Stimulated activated CD8-positive, alpha-beta memory T cell treated with anti-CD3 and anti-CD28 coated beads, Interleukin-12 subunit alpha, Interleukin-12 subunit beta, amount 100 ng/mL, for 1 hour (primary cell): Measurements from ENCODE around the gene COL4A1.

Experiments used
- DNase-seq: peaks from one replicate; pipeline ENCODE4 v3.0.0-alpha.2; 2020; ENCODE audit warnings: low read depth

The COL4A1 gene

DNA sequence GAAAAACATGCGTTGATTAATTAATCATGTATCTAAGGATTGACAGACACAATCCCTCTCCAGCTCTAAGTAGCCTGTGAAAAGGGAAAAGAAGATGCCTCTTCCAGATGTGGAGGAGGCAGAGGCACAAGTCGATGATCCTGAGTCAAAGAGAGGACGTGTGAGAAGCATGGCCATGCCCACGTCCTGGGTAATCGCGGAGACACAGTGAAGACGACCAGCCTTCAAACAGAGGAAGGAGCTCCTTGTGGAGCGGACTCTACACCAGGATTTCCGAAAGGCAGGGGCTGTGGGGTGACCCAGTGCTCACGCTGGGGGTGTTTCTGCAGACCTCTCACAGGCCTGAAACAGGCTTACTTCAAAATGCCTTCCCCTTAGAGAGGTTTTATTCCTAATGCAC, 70.5 kb downstream of the COL4A1 start:
- no peak for DNase-seq

- DNase-seq, result no peak
Observed at GRCh38 chr13:110234532-110234931, 72.4 kb downstream of the COL4A1 start.

DNA sequence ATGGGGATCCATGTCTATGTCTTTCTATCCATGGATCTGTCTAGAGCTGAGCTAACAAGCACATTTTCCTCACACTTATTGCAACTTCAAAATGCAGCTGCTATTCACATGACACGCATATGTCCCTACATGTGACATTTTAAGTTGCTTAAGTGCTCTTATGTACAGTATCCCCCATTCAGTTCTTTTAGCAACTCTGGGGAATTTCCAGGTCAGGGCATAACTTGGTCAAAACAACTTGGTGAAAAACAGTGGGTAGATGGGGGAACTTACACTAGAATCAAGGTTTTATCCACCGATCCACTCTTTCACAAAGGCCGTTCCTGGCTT, 73.0 kb downstream of the COL4A1 start:
- no peak for DNase-seq

GRCh38 chr13:110233181-110233950, 73.6 kb downstream of the COL4A1 start:
- no peak for DNase-seq

- no peak for DNase-seq
Observed at GRCh38 chr13:110232756-110233155, 74.2 kb downstream of the COL4A1 start.

GRCh38 chr13:110232142-110232541, 74.8 kb downstream of the COL4A1 start:
- no peak for DNase-seq

- no peak for DNase-seq
Observed at GRCh38 chr13:110231348-110232047, 75.5 kb downstream of the COL4A1 start.

- no peak for DNase-seq
Observed at GRCh38 chr13:110230661-110231347, 76.2 kb downstream of the COL4A1 start.

- no peak for DNase-seq
Observed at GRCh38 chr13:110229905-110230563, 76.9 kb downstream of the COL4A1 start.

- DNase-seq, result no peak
Observed at GRCh38 chr13:110228936-110229904, 77.7 kb downstream of the COL4A1 start.

GRCh38 chr13:110227864-110228643, 78.9 kb downstream of the COL4A1 start:
- no peak for DNase-seq

GRCh38 chr13:110227416-110227815, 79.5 kb downstream of the COL4A1 start:
- no peak for DNase-seq

DNA sequence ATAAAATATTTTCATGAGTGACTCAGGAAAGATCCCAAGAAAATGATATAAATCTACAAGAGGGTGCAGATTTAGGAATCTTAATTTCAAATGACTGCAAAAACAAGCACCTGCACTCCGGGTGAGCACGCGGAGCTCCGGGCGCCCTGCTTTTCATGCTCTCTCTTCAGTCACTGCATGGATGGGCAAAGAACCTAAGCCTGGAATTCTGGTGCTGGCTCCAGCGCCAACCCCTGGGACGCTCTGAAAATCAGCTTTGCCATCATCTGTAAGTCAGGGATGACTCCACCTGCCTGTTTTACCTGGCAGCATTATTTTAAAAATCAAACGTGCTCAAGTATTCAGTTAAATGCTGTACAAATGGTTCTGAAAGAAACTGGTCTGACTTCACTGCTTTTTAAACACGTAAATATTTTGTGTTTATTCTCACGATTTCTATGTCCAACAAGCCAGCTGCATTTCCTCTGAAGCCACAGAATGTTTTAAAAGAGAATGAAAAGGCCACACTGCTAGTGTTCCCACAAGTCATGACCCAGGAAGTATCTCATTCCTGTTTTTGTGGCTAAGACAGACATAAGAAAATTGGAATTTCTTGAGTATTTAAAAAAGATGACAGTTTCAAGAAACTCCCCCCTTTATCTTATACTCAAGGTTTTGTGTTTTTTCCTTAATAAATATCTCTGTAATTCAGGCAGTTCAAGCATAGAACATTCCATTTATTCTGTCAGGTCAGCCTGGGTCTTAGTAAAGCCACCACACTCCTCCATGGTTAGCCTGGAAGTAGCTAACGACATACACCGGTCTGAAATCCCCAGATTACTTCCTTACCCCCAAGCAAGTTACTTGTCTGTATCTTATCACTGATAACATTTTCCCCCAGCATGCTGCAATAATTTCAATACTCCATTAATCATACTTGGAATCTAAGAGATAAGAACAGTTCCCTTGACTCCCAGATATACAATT, 81.1 kb downstream of the COL4A1 start:
- no peak for DNase-seq

DNA sequence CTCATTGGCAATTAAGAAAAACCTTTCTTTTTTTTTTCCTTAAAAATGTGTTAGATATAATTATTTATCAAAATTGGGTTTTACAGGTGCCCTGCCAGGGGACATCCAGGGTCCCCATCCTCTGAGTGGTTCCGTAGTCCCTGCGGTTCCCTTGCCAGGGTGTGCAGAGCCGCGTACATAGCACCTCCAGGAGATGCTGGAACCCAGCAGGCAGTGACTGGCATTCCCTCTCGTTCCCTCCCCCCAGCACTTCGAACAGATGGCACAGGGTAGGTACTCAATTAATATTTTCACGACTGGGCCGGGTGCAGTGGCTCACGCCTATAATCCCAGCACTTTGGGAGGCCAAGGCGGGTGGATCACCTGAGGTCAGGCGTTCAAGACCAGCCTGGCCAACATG, 82.0 kb downstream of the COL4A1 start:
- no peak for DNase-seq

DNA sequence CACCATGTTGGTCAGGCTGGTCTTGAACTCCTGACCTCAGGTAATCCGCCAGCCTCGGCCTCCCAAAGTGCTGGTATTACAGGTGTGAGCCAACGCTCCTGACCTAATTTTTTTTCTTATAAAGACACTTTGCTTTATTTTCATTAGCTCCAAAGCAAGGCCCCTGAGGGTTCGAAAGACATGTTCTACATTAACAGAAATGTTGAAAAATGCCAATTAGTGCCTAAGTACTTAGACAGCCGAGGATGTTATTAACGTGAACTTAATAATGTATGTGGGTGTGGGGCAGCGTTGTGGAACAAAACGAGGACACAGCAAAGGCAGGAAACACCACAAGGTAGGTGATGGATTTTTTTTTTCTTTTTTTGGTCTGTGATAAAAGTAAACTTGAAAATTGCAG, 82.4 kb downstream of the COL4A1 start:
- DNase-seq, result no peak

DNA sequence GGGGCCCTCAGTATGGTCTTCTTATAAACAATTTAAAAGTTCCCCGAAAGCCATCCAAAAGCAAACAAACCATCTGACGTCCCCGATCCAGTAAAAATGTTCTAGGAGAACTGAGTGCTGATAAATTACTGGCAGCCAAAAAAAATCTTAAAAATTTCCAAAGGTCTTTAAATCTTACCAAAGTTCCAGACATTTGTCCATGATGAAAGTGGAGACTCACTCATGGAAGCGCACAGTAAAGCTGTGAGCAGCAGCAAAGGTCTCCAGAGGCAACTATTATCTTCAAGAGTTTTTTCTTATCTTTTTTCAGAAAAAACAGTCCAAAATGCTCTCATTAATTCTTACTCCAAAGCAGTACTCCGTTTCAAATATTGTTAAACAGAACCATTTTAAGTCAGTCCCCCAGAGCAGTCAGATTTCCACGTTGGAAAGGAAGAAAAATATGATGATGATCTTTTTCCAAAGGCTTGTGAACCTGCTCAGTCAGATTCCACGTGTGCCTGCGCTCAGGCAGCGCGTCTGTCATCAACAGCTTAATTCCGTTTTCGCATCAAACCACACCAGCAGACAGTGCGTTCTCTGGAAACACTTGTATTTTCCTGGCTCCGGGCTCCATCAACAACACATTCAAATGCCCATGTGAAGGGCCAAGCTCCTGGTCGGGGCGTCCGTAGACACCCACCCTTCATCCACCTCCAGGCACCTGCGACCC, 85.4 kb downstream of the COL4A1 start:
- no peak for DNase-seq

DNA sequence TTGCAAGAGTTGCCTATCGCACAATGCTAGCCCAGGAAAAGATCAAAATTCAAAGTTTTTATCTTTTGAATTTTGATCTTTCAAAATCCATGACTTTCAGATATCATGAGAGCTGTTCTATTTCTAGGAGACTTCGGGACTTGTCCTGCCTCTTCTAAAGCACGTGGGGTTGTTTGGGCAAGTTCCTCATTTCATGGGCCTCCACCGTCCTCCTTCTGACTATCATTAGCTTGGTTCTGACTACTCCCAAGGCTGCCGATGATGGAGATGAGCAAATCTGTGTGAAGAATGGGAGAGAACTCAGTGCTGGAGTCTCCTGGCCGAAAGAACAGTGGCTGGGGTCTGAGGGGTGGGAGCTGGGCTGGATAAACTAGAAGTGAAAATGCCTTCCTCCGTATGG, 86.5 kb downstream of the COL4A1 start:
- DNase-seq, result no peak

- DNase-seq, result no peak
Observed at GRCh38 chr13:110218581-110219201, 88.3 kb downstream of the COL4A1 start.
